Rectal smooth muscle tissue (tissue), 1 donor: ENCODE measurements around the gene LEKR1.

Experiments used
- H3K27ac ChIP-seq: one replicate; pipeline ENCODE4 v1.7.0; 2013; ENCODE audit warnings: low read depth, low read length, inconsistent platforms
- H3K27me3 ChIP-seq: one replicate; pipeline ENCODE4 v1.7.0; 2013; ENCODE audit warnings: low read length; ENCODE audit not compliant: control insufficient read depth, insufficient read depth
- H3K36me3 ChIP-seq: one replicate; pipeline ENCODE4 v1.7.0; 2013; ENCODE audit warnings: low read length; ENCODE audit not compliant: control insufficient read depth, insufficient read depth
- H3K4me1 ChIP-seq: one replicate; pipeline ENCODE4 v1.7.0; 2013; ENCODE audit warnings: low read length; ENCODE audit not compliant: control insufficient read depth, insufficient read depth
- H3K4me3 ChIP-seq: one replicate; pipeline ENCODE4 v1.7.0; 2013; ENCODE audit warnings: low read length
- H3K9ac ChIP-seq: one replicate; pipeline ENCODE4 v1.7.0; 2013; ENCODE audit warnings: low read length

The LEKR1 gene

DNA sequence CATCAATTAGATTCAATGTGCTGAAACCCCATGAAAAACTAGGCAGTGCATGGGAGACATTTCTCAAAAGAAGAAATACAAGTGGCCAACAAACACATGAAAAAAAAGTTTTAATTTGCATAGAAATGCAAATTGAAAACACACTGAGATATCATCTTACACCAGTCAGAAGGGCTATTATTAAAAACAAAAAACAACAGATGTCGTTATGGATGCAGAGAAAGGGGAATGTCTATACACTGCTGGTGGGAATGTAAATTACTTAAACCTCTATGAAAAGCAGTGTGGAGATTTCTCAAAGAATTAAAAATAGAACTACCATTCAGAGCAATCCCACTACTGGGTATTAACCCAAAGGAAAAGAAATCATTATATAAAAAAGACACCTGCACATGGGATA, 235.1 kb downstream of the LEKR1 start:
- H3K4me1 ChIP-seq = no peaks in the 10 kb centered on the region
- H3K4me3 ChIP-seq = no peak overlapping the region
- H3K36me3 ChIP-seq = no peaks in the 10 kb centered on the region
- no peak overlapping the region for H3K9ac ChIP-seq
- no peaks in the 10 kb centered on the region for H3K27me3 ChIP-seq
- no peak overlapping the region for H3K27ac ChIP-seq

DNA sequence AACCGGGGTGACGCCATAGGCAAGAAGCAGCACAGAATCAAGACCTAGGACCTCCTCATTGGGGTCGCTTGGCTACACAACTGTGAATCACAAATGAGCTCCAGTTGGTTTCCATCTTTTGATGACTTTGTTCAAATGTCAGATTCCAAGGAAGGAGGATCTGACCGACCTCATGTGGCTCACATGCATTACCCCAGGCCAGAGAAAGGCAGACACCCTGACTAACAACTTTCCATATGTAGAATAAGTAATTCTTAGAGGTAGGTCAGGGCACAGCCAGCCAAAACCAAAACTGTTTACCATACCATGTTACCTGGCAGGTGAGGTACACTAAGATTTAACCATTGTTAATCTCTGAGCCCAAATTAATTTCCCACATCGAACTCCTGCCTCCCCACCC, 237.3 kb downstream of the LEKR1 start:
- Histone ChIP-seq H3K27me3 (no peaks in the 10 kb centered on the region), H3K4me3 (no peak overlapping the region), H3K9ac (no peak overlapping the region), H3K27ac (peak overlapping the region; percentile 15), H3K4me1 (no peaks in the 10 kb centered on the region), H3K36me3 (no peaks in the 10 kb centered on the region)

DNA sequence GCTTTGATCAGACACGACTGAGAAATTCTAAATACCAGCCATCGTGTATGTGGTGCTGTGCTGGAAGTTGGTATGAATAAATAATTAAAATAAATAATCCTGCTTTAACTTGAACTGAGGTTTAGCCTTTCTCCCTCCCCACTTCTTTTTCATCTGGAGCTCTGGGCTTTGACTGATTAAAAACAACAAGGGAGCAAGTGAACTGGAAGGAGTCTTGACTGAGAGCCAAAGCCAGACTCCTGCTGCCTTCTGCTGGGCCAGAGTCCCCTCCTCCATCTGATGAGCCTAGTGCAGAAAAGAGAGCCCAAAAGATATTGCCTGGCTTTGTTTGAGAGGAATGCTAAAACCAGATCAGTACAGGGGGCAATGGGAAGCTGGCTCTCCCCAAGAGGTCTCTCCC, 237.8 kb downstream of the LEKR1 start:
- no peaks in the 10 kb centered on the region for H3K27me3 ChIP-seq
- no peak overlapping the region for H3K4me3 ChIP-seq
- no peak overlapping the region for H3K9ac ChIP-seq
- no peaks in the 10 kb centered on the region for H3K4me1 ChIP-seq
- H3K36me3 ChIP-seq = no peaks in the 10 kb centered on the region
- H3K27ac ChIP-seq = peak overlapping the region; percentile 15

DNA sequence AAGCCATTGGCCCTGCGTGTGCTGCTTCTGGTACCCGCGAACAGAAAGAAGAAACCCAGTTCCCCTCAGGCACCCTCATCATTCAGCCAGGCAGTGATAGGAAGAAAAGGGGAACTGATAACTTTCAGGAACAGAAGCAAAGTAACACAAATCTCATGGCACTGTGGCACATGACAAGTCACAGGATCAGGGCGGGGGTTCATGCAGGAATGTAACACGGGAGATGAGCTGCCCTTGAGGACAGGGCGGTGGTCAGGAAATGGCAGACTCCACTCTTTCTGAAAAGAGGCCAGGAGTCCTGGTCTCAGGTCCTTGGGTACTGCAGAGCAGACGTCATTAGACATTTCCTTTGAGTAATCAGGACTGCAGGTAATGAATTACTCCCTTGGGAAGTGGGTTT, 238.2 kb downstream of the LEKR1 start:
- no peak overlapping the region for H3K9ac ChIP-seq
- H3K4me3 ChIP-seq = no peak overlapping the region
- H3K27me3 ChIP-seq = no peaks in the 10 kb centered on the region
- H3K4me1 ChIP-seq = no peaks in the 10 kb centered on the region
- H3K27ac ChIP-seq = peak overlapping the region; percentile 15
- no peaks in the 10 kb centered on the region for H3K36me3 ChIP-seq

DNA sequence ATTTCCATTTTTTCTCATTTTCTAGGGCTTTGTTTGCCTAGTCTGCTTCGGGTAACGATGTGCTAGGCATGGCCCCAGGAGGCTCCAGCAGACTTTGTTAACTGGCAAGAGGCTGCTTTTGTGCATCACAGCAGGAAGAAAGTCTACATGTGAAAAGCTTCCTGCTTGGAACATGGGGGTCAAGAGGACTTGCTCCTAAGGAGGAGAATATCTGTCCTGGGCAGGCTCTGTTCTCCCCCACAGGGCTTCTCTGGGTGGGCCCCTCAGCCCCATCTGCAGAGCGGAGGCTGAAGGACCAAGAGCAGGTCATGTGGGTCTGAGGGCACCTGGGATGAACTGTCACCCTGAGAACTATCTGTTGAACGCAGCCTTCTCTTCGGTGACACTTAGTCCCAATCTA, 239.0 kb downstream of the LEKR1 start:
- no peak overlapping the region for H3K9ac ChIP-seq
- H3K27me3 ChIP-seq = no peaks in the 10 kb centered on the region
- no peak overlapping the region for H3K27ac ChIP-seq
- no peaks in the 10 kb centered on the region for H3K36me3 ChIP-seq
- no peaks in the 10 kb centered on the region for H3K4me1 ChIP-seq
- H3K4me3 ChIP-seq = no peak overlapping the region

DNA sequence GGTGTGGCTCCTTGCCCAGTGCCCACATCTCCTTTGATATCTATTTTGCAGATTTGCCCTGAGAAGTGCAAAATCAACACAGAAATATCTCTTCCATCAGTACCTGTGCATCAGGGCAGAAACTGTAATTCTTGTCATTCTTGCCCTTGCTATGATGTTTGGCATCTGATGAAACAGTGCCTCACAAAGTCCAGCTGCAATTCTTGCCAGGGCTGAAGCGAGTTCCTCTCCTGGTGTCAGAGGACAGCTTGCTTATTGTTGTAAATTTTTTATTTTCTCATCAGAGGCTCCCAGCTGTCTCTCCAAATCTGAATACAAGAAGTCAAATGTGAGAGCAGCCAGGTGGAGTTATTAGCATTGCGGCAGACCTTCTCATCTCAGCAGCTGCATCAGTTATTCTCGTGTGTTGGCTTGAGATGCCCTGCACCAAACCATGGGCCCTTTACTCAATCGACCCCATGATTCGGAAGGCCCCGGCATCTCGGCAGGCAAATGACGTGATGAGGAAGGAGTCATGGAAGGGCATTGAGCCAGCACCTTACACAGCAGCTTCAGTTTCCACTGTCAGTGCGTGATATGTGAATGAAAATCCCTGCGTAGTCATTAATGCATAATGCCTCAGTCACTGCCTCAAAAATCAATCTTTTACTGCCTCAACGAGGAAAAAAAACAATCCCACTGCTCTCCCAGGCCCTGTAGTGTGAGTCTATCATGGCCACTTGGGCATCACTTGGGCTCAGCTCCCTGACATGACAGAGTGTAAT, 240.4 kb downstream of the LEKR1 start:
- Histone ChIP-seq H3K27me3 (no peaks in the 10 kb centered on the region), H3K4me3 (no peak overlapping the region), H3K27ac (no peak overlapping the region), H3K9ac (no peak overlapping the region), H3K36me3 (no peaks in the 10 kb centered on the region), H3K4me1 (no peaks in the 10 kb centered on the region)

DNA sequence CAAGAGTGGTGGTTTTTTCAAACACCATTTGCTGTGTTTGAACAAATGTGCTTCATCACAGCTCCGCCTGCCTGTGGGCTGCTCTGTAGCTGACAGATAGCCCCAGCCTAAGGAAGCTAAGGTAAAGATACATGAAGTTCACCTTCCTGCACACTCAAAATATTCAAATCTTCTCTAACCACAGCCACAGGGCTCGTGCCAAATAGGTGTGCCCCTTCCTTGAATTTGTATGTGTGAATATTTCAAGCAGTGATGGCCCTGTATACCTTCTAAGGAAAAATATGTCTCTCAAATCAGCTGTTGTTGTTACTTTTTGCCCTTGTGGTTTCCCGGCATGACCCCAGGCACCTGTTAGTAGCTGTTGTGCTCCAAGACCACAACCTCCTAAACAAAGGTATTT, 241.0 kb downstream of the LEKR1 start:
- H3K9ac ChIP-seq = no peak overlapping the region
- H3K4me1 ChIP-seq = no peaks in the 10 kb centered on the region
- H3K27ac ChIP-seq = no peak overlapping the region
- H3K4me3 ChIP-seq = no peak overlapping the region
- H3K36me3 ChIP-seq = no peaks in the 10 kb centered on the region
- H3K27me3 ChIP-seq = no peaks in the 10 kb centered on the region

DNA sequence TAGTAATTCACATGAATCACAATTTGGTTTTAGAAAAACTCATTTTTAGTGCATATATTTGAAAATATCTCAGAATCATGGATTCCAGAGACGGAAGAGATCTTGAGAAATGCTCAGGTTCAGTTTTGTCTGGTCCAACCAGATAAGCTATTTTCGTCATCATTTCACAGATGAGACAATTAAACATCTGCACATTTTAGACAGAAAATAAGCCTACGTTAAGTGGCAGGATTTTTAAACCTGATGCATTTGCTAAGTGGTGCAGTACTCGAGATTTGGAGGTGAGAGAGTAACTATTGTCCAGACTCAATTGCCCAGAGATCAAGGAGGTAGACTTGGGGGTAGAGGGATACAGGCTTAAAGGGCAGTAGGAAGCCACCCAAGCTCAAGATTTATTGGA, 243.3 kb downstream of the LEKR1 start:
- H3K27me3 ChIP-seq = no peaks in the 10 kb centered on the region
- no peak overlapping the region for H3K4me3 ChIP-seq
- no peak overlapping the region for H3K27ac ChIP-seq
- H3K9ac ChIP-seq = no peak overlapping the region
- H3K4me1 ChIP-seq = no peaks in the 10 kb centered on the region
- H3K36me3 ChIP-seq = no peaks in the 10 kb centered on the region

DNA sequence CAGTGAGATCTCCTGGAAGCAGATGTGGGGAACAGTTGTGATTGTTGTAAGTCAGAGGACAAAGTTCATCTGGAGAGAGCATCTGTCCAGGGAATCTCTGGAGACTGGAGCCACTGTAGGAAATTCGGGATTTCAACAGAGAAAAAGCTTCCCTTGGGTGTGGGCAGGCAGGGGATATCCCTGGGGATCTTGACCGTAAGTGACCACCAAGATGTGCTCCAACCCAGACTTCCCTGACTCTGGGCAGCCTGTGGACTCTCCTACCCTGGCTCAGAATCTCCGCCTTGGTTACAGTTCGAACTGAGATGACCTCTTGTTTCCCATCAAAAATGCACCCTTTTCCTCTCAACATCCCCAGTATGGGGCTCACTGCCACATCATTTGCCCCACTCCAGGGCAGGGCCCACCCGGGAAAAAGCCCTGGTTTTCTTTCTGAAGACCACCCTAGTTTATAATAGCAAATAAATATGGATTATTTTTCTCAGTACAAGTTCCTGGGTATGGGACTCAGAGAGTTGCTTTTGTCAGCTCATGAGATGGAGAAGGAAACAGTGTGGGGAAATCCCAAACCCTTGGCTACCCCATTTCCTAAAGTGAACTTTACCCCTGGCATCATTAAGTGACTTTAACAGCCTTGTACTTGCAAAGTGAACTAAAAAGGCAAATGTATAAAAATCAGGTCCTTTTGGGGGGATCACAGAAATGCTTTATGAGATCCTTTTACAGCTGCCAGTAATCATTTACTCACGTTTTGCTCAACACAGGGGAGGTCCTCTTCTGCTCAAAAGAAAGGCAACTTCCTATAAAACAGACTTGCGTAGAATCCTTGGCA, 243.9 kb downstream of the LEKR1 start:
- H3K4me3 ChIP-seq = no peak overlapping the region
- H3K4me1 ChIP-seq = no peaks in the 10 kb centered on the region
- H3K36me3 ChIP-seq = no peaks in the 10 kb centered on the region
- H3K27me3 ChIP-seq = no peaks in the 10 kb centered on the region
- H3K27ac ChIP-seq = no peak overlapping the region
- H3K9ac ChIP-seq = no peak overlapping the region

DNA sequence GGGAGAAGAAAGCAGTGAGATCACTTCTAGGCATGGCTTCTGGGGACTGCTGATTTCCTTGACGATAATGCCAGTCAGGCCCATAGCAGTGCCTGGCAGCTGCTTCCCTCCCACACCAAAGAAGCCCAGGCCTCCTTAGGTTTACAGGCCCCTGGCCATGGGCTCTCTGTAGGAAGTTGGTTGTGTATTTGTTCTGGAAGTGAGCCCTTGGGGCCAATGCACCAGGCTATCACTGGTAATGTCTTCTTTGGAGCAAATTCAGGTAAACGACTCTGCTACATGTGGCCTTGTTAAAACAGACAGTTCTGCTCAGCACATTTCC, 244.5 kb downstream of the LEKR1 start:
- Histone ChIP-seq H3K27me3 (no peaks in the 10 kb centered on the region), H3K36me3 (no peaks in the 10 kb centered on the region), H3K27ac (no peak overlapping the region), H3K4me3 (no peak overlapping the region), H3K4me1 (peaks cover 1% of the 10 kb centered on the region), H3K9ac (no peak overlapping the region)

DNA sequence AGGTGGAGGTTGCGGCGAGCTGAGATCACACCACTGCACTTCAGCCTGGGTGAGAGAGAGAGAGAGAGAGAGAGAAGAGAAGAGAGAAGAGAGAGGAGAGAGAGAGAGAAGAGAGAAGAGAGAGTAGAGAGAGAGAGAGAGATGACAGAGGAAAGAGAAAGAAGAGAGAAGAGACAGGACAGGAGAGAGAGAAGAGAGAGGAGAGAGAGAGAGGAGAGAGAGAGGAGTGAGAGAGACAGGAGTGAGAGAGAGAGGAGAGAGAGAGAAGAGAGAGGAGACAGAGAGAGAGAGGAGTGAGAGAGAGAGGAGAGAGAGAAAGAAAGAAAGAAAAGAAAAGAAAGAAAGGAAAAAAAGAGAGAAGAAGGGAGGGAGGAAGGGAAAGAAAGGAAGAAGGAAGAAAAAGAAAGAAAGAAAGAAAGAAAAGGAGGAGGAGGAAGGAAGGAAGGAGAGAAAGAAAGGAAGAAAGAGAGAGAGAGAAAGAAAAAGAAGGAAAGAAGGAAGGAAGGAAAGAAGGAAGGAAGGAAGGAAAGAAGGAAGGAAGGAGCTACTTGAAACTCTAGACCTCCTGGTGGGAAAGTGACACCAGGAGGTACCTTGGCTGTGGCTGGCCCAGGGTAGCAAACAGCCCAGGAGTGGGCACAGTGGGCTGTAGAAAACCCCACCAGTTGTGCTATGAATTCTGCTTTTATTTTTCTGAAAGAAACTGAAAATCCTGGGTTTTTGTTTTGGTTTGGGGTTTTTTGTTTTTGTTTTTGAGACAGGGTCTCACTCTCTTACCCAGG, 245.8 kb downstream of the LEKR1 start:
- Histone ChIP-seq H3K4me1 (peaks cover 7% of the 10 kb centered on the region), H3K36me3 (no peaks in the 10 kb centered on the region), H3K27me3 (no peaks in the 10 kb centered on the region), H3K4me3 (no peak overlapping the region), H3K27ac (no peak overlapping the region), H3K9ac (no peak overlapping the region)

DNA sequence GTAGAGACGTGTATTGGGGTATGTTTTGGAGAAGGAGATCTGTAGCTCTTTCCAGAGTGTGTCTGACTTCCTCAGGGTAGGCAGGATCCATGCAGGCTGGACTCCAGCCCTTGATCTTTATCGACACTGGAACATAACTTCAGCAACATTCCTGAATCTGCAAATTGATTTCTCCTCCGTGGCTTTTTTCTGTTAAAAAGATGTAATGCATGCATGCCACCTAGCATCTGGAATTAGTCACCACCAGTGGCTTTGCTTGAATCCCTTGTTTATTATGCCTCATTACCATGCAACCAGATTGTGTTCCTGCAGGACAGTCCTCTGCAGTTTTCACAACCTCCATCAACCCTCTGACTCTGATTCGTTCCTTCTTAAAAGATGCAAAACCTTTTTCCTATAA, 247.7 kb downstream of the LEKR1 start:
- Histone ChIP-seq H3K27me3 (no peaks in the 10 kb centered on the region), H3K4me1 (peaks cover 19% of the 10 kb centered on the region), H3K27ac (no peak overlapping the region), H3K36me3 (no peaks in the 10 kb centered on the region), H3K9ac (no peak overlapping the region), H3K4me3 (no peak overlapping the region)
